ENCODE data around the gene WDR45B.

- TF ChIP-seq CTCF (IDR thresholded peaks at IDR 0.05) (no peak), POLR2A (IDR thresholded peaks at IDR 0.05) (no peak)
These were observed 59.7 kb downstream of the WDR45B start for GRCh38 chr17:82588266-82589175.

Data from body of pancreas (tissue), 4 donors.